ENCODE results near the gene SNAI1.

Gene SNAI1

DNA sequence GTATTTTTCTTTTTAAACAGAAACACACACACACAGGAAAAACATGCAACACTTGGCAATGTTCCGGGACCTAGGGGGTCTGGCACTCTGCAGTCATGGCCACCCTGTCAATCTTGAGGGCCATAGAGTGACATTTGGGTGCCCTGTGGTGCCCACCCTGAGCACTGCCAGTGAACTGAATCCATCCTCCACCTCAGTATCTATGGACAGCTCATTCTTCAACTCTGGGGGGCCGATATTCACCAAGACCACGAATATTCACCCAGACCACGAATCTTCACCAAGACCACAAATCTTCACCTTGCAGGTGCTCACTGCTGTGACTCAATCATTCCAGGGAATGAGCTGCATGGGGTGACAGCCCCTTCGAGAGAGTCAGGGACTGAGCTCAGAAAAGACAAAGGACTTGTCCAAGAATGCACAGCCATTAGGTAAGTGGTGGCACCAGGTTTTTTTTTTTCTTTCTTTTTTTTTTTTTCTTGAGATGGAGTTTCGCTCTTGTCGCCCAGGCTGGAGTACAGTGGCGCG, 19.1 kb downstream of the SNAI1 start:
- no peak for DNase-seq (ENCODE audit: low read depth)
- no peak overlapping the region for H3K4me3 ChIP-seq (ENCODE audit: low read length)
- TF ChIP-seq, protein P1, sequence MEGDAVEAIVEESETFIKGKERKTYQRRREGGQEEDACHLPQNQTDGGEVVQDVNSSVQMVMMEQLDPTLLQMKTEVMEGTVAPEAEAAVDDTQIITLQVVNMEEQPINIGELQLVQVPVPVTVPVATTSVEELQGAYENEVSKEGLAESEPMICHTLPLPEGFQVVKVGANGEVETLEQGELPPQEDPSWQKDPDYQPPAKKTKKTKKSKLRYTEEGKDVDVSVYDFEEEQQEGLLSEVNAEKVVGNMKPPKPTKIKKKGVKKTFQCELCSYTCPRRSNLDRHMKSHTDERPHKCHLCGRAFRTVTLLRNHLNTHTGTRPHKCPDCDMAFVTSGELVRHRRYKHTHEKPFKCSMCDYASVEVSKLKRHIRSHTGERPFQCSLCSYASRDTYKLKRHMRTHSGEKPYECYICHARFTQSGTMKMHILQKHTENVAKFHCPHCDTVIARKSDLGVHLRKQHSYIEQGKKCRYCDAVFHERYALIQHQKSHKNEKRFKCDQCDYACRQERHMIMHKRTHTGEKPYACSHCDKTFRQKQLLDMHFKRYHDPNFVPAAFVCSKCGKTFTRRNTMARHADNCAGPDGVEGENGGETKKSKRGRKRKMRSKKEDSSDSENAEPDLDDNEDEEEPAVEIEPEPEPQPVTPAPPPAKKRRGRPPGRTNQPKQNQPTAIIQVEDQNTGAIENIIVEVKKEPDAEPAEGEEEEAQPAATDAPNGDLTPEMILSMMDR (conservative IDR thresholded peaks at IDR 0.05; ENCODE audit: low read depth, low read length) = no peak

DNA sequence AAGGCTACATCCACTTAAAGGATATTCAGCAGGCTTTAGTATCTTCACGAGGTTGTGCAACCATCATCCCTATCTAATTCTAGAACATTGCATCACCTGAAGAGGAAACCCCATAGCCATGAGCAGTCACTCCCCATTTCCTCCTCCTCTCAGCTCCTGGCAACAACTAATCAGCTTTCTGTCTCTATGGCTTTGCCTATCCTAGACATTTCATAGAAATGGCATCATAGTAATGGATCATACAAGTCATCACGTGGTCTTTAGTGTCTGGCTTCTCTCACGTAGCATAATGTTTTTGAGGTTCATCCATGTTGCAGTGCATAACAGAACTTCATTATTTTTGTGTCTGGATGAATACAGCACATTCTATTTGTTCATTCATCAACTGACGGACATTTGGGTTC, 20.5 kb downstream of the SNAI1 start:
- TF ChIP-seq, protein P1 (conservative IDR thresholded peaks at IDR 0.05; ENCODE audit: low read depth, low read length) = no peak
- no peak for DNase-seq (ENCODE audit: low read depth)
- no peak overlapping the region for H3K4me3 ChIP-seq (ENCODE audit: low read length)

DNA sequence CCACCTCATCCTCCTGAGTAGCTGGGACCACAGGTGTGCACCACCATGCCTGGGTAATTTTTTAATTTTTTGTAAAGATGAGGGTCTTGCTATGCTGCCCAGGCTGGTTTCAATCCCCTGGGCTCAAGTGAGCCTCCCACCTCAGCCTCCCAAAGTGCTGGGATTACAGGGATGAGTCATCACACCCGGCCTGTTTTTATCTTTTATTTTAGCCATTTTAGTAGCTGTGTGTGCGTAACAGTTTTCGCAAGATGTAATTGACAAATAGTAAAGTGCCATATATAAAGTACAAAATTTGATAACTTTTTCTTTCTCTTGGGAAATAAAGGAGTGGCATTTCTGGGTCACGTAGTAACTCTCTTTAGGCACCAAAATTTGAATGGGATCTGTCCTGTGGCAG, 21.4 kb downstream of the SNAI1 start:
- no peak for DNase-seq (ENCODE audit: low read depth)
- TF ChIP-seq, protein P1 (conservative IDR thresholded peaks at IDR 0.05; ENCODE audit: low read depth, low read length) = no peak
- H3K4me3 ChIP-seq (ENCODE audit: low read length) = no peak overlapping the region

DNA sequence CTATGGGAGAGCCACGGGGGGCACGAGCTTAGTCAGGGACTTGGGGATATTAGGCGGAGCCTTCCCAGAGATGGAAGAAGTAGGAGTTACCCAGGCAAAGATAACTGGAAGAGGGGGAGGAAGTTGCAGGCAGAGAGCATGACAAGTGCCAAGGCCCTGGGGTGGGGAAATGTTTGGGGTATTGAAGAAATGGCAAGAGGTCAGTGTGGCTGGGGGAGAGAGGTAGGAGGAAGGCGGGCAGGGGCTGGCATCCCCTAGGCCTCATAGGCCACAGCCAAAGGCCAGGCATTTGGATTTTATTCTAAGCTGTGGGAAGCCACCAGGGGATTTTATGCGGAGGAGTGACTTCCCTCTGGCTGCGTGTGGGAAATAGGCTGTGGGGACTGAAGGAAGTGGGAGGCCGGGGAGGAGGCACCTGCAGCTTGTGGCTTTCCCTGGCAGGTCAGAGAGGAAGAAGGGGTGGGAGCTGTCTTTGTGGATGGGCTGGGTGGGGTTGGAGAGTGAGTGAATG, 22.7 kb downstream of the SNAI1 start:
- TF ChIP-seq, protein P1 (conservative IDR thresholded peaks at IDR 0.05; ENCODE audit: low read depth, low read length) = no peak
- no peak for DNase-seq (ENCODE audit: low read depth)
- no peak overlapping the region for H3K4me3 ChIP-seq (ENCODE audit: low read length)

DNA sequence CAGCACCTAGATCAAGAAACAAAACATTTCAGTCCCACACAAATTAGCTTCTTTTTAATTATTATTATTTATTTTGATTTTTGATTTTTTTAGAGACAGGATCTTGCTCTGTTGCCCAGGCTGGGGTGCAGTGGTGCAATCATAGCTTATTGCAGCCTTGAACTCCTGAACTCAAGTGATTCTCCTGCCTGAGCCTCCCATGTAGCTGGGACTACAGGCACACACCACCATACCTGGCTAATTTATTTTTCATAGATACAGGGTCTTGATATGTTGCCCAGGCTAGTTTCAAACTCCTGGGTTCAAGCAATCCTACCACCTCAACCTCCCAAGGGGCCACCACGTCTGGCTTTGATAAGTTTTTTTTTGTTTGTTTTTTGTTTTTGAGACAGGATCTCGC, 24.6 kb downstream of the SNAI1 start:
- DNase-seq (ENCODE audit: low read depth) = no peak
- TF ChIP-seq, protein P1 (conservative IDR thresholded peaks at IDR 0.05; ENCODE audit: low read depth, low read length) = no peak
- no peak overlapping the region for H3K4me3 ChIP-seq (ENCODE audit: low read length)

GRCh38 chr20:50008007-50008406, 25.2 kb downstream of the SNAI1 start:
- DNase-seq (ENCODE audit: low read depth) = no peak
- H3K4me3 ChIP-seq (ENCODE audit: low read length) = no peak overlapping the region
- TF ChIP-seq, protein P1 (conservative IDR thresholded peaks at IDR 0.05; ENCODE audit: low read depth, low read length) = no peak

All from retinal pigment epithelial cell (primary cell).